Natural killer cell (primary cell): ENCODE results near the gene KCND2. TPM values are rescaled to one million over a fixed set of nuclear protein-coding genes. Genes with fewer than 3 reads are reported as not detected.

Source experiments
- ATAC-seq, 3 donors: fragments of 150-1000 bp in 2 of 3; fragments of 200-7000 bp in 1 of 3; cut with Tn5 transposase; 1 replicate in 1 of 3; 2 replicates in 2 of 3; pipeline ENCODE4 v1.10.0; 2021; ENCODE audit warnings: mild to moderate bottlenecking in 2 of 3, moderate library complexity in 2 of 3
- DNase-seq, 2 donors: peaks; one replicate each; pipeline versions ENCODE4 v3.0.0 to v3.0.0-alpha.2; 2013 to 2021; ENCODE audit warnings: mixed read lengths in 1 of 2
- H3K27ac ChIP-seq: one replicate; pipeline ENCODE4 v1.5.1; 2013; ENCODE audit warnings: mild to moderate bottlenecking, low read length
- H3K27me3 ChIP-seq: one replicate; pipeline ENCODE4 v1.6.1; 2013; ENCODE audit warnings: low read length; ENCODE audit not compliant: control insufficient read depth, insufficient read depth
- H3K36me3 ChIP-seq: one replicate; pipeline ENCODE4 v1.6.1; 2013; ENCODE audit warnings: low read length; ENCODE audit not compliant: control insufficient read depth, insufficient read depth
- H3K4me1 ChIP-seq: one replicate; pipeline ENCODE4 v1.6.1; 2013; ENCODE audit warnings: low read length; ENCODE audit not compliant: control insufficient read depth, insufficient read depth
- H3K4me3 ChIP-seq: one replicate; pipeline ENCODE4 v1.5.1; 2013; ENCODE audit warnings: low read length
- H3K9me3 ChIP-seq: one replicate; pipeline ENCODE4 v1.6.1; 2013; ENCODE audit warnings: low read length; ENCODE audit not compliant: control insufficient read depth, insufficient read depth
- H3K27ac Mint-ChIP-seq, 2 donors: one replicate each; pipeline ENCODE4 v1.8.0; 2022; ENCODE audit warnings: mild to moderate bottlenecking in 2 of 2, mixed read lengths in 2 of 2, moderate library complexity in 1 of 2
- H3K27me3 Mint-ChIP-seq, 2 donors: one replicate each; pipeline ENCODE4 v1.8.0; 2022; ENCODE audit warnings: low read depth in 2 of 2, mixed read lengths in 2 of 2
- H3K36me3 Mint-ChIP-seq: one replicate; pipeline ENCODE4 v1.8.0; 2022; ENCODE audit warnings: mixed read lengths
- H3K4me1 Mint-ChIP-seq, 2 donors: one replicate each; pipeline ENCODE4 v1.8.0; 2022; ENCODE audit warnings: mixed read lengths in 2 of 2
- H3K4me3 Mint-ChIP-seq: one replicate; pipeline ENCODE4 v1.8.0; 2022; ENCODE audit warnings: mild to moderate bottlenecking, moderate library complexity, mixed read lengths
- H3K9me3 Mint-ChIP-seq, 2 donors: one replicate each; pipeline ENCODE4 v1.8.0; 2022; ENCODE audit warnings: mixed read lengths in 2 of 2
- CTCF ChIP-seq: fragments of 200-600 bp; IDR thresholded peaks from one replicate; pipeline ENCODE4 v1.8.0; 2022; ENCODE audit warnings: antibody characterized with exemption
- WGBS: methylation state at CpG from one replicate; pipeline ENCODE4 v1.1.7; 2013; ENCODE audit warnings: missing lambda C conversion rate; ENCODE audit not compliant: insufficient coverage; 5-methylcytosine and 5-hydroxymethylcytosine counted together
- intact Hi-C: fragments of 100-400 bp; cut with micrococcal nuclease; formaldehyde crosslinking; loops from one replicate; pipeline ENCODE4 v1.14.2; 2022
- total RNA-seq, 4 donors: library from RNA; stranded (reverse); fragments of 120-200 nt in 1 of 4; gene quantifications; one replicate each; pipeline versions ENCODE4 v1.2.3 to v1.2.4, GENCODE V29; 2013 to 2022

KCND2 gene
- total RNA-seq, 3 donors from 2014 or later (not counting 1 experiment from before 2014, with no cell fraction given) = not detected

- no peak overlapping the region for H3K27ac ChIP-seq
- WGBS = no CpG with 5 or more reads among the region's 3 CpGs
- no peaks in the 10 kb centered on the region for H3K36me3 ChIP-seq
- no peak overlapping the region for H3K4me3 Mint-ChIP-seq
- DNase-seq = no peak
- no peaks in the 10 kb centered on the region for H3K4me1 Mint-ChIP-seq
- no peak overlapping the region for H3K27ac Mint-ChIP-seq
- intact Hi-C loops = loop anchor here (10.0 kb wide), 1 partner anchor 1558 kb away; the partner anchor contains the start of gene AASS
- peaks cover 5% of the 10 kb centered on the region in 2 donors for H3K9me3 Mint-ChIP-seq
- no peak for TF ChIP-seq CTCF
- no peaks in the 10 kb centered on the region for H3K27me3 ChIP-seq
- no peaks in the 10 kb centered on the region for H3K9me3 ChIP-seq
- H3K36me3 Mint-ChIP-seq = no peaks in the 10 kb centered on the region
- ATAC-seq = no peak
- no peaks in the 10 kb centered on the region for H3K27me3 Mint-ChIP-seq
- no peak overlapping the region for H3K4me3 ChIP-seq
- H3K4me1 ChIP-seq = no peaks in the 10 kb centered on the region
Observed at GRCh38 chr7:120586571-120586970, 313.6 kb downstream of the KCND2 start.

GRCh38 chr7:120587243-120587642 lies 314.3 kb downstream of the KCND2 start:
- ATAC-seq = no peak
- Mint-ChIP-seq H3K4me1 (no peaks in the 10 kb centered on the region), H3K4me3 (no peak overlapping the region), H3K36me3 (no peaks in the 10 kb centered on the region), H3K27ac (no peak overlapping the region), H3K27me3 (no peaks in the 10 kb centered on the region), H3K9me3 (peaks cover 3 to 5% of the 10 kb centered on the region in 2 donors)
- Histone ChIP-seq H3K4me3 (no peak overlapping the region), H3K9me3 (no peaks in the 10 kb centered on the region), H3K27me3 (no peaks in the 10 kb centered on the region), H3K36me3 (no peaks in the 10 kb centered on the region), H3K4me1 (no peaks in the 10 kb centered on the region), H3K27ac (no peak overlapping the region)
- DNase-seq = no peak
- 86% methylated on average over 2 of the region's 3 CpGs for WGBS
- TF ChIP-seq CTCF = no peak
- intact Hi-C loops = loop anchor here (10.0 kb wide), 1 partner anchor 1558 kb away; the partner anchor contains the start of gene AASS

GRCh38 chr7:120588416-120588815 lies 315.4 kb downstream of the KCND2 start:
- no peaks in the 10 kb centered on the region for H3K4me1 ChIP-seq
- no peak overlapping the region for H3K4me3 Mint-ChIP-seq
- H3K4me3 ChIP-seq = no peak overlapping the region
- H3K36me3 Mint-ChIP-seq = no peaks in the 10 kb centered on the region
- intact Hi-C loops = loop anchor here (10.0 kb wide), 1 partner anchor 1556 kb away; the partner anchor contains the start of gene AASS
- no peaks in the 10 kb centered on the region for H3K27me3 ChIP-seq
- no peak overlapping the region for H3K27ac ChIP-seq
- H3K9me3 ChIP-seq = no peaks in the 10 kb centered on the region
- DNase-seq (no peak), ATAC-seq (no peak)
- peaks cover 2 to 3% of the 10 kb centered on the region in 2 donors for H3K9me3 Mint-ChIP-seq
- H3K36me3 ChIP-seq = no peaks in the 10 kb centered on the region
- TF ChIP-seq CTCF = no peak
- H3K4me1 Mint-ChIP-seq = no peaks in the 10 kb centered on the region
- H3K27ac Mint-ChIP-seq = no peak overlapping the region
- no peaks in the 10 kb centered on the region for H3K27me3 Mint-ChIP-seq
- no CpG with 5 or more reads among the region's 1 CpG for WGBS

GRCh38 chr7:120588862-120589261 lies 315.9 kb downstream of the KCND2 start:
- Histone ChIP-seq H3K27ac (no peak overlapping the region), H3K36me3 (no peaks in the 10 kb centered on the region), H3K9me3 (no peaks in the 10 kb centered on the region), H3K4me3 (no peak overlapping the region), H3K27me3 (no peaks in the 10 kb centered on the region), H3K4me1 (no peaks in the 10 kb centered on the region)
- ATAC-seq (no peak), DNase-seq (no peak)
- Mint-ChIP-seq H3K27me3 (no peaks in the 10 kb centered on the region), H3K9me3 (peaks cover 0 to 3% of the 10 kb centered on the region in 2 donors), H3K36me3 (no peaks in the 10 kb centered on the region), H3K4me3 (no peak overlapping the region), H3K4me1 (no peaks in the 10 kb centered on the region), H3K27ac (no peak overlapping the region)
- WGBS = 88% methylated on average over 1 of the region's 2 CpGs
- no peak for TF ChIP-seq CTCF
- intact Hi-C loops = loop anchor here (10.0 kb wide), 1 partner anchor 1556 kb away; the partner anchor contains the start of gene AASS
